HG03135 (cell line): Measurements from ENCODE around the gene KIF26B.
"Not testable (repeated sequence)": the region's sequence is repeated elsewhere in the genome, so short reads cannot be mapped to it uniquely, and the experiment has no call there.

Experiments
- ATAC-seq: cut with Tn5 transposase; IDR thresholded peaks from one replicate; pipeline ENCODE4 v1.9.1; 2021; ENCODE audit warnings: mild to moderate bottlenecking, moderate library complexity; ENCODE audit not compliant: unreplicated experiment

The KIF26B gene

DNA sequence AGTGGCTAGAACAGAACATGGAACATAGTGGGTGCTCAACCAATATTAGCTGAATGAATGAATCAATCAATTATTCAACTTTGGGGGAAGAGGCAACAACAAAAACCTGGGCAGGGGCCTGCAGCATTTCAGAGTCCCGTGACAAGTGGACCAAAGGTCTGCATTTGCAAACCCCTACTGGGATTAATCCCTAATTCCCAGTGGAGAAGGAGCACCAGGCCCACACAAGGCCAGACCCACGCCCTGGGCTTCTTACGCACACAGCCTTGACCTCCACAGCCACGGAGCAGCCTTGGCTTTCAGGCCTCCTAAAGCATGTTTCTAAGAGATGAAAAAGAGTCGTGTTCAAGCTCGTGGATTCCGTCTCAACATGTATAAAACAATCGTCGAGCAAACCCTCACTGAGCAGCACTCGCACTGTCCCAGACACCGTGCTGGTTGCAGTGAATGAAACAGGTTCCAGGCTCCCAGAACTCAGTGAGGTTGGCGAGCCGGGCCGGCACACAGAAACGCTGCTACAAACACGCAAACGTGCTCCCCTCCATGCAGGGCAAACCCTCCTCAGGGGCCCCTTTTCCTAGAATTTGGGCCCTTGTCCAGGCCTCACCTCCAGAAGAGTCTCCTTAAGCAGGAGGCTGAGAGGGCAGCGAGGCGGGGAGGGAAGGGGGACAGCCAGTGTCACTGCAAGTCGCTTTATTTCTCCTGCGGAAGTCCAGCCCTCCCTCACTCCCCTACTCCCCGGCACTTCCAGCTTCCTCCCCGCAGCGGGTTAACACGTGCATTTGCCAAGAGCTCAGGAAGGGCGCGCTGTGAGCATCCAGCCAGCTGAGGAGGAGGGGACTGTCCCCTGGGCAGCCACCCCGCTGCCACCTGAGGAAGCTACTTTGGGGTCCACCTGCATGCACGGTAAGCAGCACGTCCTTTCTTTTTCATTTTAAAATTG is 556.4 kb downstream of the KIF26B start:
- no peak for ATAC-seq

DNA sequence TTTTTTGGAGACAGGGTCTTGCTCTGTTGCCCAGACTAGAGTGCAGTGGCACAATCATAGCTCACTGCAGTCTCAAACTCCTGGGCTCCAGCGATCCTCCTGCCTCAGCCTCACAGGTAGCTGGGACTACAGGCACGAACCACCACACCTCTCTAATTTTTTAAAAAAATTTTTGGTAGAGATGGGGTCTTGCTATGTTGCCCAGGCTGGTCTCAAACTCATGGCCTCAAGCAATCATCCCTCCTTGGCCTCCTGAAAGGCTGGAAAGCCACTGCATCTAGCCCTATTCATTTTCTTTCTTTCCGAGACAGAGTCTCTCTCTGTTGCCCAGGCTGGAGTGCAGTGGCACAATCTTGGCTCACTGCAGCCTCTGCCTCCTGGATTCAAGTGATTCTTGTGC is 559.2 kb downstream of the KIF26B start:
- ATAC-seq = not testable (repeated sequence)

DNA sequence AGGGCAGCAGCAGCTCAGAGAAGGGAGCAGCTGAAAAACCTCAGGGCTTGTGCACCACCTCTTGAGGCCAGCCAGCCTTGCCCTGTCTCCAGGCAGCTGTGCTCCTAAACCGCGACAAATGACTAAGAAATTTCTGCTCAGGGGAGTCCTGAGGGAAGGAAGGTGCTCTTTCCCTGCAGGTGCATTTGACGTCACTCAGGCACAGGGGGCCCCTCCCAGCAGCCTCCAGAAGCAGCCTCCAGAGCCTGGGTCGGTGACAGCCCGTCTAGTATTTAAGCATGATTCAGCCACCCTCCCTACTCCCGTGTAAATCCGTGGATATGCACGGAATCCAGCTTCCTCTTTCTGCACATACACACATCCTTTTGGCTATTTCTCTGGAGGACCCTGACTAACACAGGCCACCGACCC is 560.5 kb downstream of the KIF26B start:
- no peak for ATAC-seq

DNA sequence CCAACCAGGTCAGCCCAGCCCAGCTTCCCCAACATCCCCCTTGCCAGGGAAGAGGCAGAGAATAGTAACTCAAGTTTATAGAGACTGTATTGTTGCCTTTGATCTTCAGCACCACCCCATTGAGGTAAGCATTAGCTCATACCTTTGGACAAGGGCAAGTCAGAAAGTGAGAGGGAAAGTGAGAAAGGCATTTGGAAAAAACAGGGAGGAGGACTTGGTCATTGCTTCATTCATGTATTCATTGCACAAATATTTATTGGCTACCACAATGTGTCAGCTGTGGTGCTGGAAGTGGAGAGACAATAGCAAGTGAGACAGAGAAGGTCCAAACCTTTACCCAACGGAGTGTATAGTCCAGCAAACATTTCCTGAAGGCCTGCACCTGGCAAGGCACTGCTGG is 561.2 kb downstream of the KIF26B start:
- ATAC-seq = no peak

DNA sequence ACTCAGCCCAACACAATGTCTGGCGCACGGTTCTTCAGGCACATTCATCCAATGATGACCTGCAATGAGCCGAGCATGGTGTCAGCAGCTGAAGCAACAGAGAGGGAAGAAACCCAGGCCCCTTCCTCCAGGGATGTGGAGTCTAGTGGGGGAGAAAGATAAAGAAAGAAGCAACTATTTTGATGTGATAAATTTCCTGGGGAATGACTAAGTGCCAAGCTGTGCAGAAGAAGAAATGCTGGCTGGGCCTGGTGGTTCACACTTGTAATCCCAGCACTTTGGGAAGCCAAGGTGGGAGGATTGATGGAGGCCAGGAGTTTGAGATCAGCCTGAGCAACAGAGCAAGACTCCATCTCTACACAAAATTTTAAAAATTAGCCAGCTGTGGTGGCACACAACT is 561.8 kb downstream of the KIF26B start:
- ATAC-seq = no peak

DNA sequence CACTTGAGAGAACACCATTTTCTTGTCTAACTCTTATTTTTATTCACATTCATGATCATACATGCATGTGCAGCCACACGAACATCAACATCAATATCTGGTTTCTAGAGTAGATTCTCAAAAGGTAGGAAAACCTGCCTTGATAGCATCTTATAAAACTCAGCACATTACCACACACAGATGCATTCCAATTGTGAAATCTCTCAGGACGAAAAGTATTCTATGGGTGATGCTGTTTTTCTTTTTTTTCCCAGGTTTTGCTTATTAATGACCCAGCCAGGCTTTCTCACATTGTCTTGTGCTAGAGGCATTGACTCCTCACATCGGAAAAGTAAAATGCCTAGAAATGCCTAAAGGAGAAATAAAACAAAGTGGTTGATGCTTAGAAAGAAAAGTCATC is 562.8 kb downstream of the KIF26B start:
- no peak for ATAC-seq

DNA sequence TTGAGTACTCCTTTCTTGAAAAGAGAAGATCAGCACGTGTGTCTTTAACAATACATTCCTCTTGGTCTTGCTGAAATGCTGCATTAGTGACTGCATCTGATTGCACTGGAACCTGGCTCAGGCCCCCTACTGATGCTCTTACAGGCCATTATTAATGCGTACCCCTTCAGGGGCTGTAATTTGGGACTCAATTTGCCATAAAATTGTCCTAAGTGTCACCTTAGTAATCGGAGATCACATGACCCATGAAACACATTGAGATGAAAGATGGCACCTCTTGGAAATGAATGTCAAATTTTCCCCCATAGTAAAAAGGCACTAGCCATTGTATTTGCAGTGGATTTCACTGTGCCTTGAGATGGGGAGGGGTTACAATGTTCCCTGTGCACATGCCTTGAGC is 563.3 kb downstream of the KIF26B start:
- ATAC-seq = no peak

DNA sequence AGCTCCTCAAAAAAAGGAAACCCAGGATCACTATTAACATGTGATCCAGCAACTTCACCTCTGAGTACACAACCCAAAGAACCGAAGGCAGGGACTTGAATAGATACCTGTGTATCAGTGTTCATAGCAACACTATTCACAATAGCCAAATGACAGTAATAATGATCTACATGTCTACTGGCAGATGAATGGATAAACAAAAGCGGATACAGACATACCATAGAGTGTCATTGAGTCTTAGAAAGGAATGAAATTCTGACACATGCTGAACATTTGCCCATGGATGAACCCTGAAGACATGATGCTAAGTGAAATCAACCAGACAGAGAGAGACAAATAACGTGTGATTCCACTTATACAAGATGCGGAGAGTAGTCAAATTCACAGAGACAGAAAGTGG is 564.2 kb downstream of the KIF26B start:
- no peak for ATAC-seq

DNA sequence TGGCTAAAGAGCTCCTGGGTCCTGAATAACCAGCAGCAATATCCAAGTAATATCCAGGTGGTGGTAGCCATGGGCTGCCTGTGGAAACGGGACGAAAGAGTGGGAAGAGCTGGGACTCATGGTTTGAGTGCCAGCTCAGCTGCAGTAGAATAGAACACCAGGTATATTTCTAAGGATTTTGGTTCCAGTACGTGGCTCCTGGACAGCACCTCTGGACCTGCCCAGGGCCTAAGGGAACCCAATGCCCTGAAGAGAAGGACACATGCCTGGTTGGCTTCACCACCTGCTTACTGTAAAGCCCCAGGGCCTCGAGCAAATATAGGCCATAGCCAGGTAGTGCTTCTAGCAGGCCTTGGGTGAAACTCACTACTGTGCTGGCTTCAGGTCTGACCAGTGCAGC is 566.7 kb downstream of the KIF26B start:
- ATAC-seq = no peak

DNA sequence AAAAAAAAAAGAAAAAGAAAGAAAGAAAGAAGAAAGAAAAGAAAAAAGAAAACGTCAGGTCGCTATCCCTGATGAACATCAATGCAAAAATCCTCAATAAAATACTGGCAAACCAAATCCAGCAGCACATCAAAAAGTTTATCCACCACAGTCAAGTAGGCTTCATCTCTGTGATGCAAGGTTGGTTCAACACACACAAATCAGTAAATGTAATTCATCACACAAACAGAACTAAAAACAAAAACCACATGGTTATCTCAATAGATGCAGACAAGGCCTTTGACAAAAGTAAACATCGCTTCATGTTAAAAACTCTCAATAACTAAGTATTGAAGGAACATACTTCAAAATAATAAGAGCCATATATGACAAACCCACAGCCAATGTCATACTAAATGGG is 573.2 kb downstream of the KIF26B start:
- not testable (repeated sequence) for ATAC-seq

DNA sequence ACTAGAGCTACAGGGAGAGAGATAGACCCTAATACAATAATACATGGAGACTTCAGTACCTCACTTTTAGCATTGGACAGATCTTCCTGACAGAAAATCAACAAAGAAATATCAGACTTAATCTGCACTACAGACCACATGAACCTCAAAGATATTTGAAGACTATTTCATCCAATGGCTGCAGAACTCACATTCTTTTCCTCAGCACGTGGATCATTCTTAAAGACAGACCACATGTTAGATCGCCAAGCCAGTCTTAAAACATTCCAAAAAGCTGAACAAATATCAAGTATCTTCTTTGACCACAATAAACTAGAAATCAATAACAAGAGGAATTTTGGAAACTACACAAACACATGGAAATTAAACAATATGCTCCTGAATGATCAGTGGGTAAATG is 576.0 kb downstream of the KIF26B start:
- no peak for ATAC-seq

DNA sequence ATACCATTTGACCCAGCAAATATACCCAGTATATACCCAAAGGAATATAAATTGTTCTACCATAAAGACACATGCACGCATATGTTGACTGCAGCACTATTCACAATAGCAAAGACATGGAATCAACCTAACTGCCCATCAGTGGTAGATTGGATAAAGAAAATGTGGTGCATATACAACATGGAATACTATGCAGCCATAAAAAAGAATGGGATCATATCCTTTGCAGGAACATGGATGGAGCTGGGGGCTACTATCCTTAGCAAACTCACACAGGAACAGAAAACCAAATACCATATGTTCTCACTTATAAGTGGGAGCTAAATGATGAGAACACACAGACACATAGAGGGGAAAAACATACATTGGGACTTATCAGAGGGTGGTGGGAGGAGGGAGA is 585.6 kb downstream of the KIF26B start:
- ATAC-seq = not testable (repeated sequence)

DNA sequence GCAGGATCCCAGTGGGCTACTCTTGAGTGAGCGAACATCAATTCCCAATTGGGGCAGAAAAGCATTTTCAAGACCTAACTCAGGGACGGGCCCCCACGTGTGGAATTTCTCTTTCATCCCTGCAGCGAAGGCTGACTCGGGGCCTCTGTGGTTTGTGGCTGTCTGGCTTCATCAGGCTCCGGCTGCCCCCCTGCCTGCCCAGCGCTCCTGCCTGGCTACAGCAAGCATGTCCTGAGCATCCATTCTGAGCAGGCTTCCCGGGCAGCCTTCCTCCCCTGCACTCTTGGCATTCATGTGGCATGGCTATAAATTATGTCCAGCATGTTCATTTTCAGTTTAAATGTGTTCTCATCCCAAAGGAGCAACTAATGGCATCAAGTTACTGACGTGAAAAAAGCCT is 588.1 kb downstream of the KIF26B start:
- no peak for ATAC-seq

DNA sequence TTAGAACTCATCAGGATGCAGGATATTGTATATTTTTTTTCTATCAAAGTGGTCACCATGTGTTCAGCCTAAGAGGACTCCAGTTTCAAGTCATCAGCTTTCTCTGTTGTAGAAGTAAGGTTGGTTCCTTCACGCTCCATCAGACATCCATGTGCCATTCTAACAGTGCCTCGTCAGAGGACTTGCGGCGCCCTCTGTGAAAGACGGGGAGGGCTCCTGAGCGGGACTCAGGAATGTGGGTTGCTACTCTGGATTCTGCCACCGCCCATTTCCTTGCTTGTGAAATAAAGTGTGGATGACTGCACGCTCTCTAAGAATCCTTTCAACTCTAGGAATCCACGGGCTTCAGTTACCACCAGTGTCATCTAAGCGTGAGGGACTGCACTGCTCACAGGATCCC is 593.5 kb downstream of the KIF26B start:
- no peak for ATAC-seq

DNA sequence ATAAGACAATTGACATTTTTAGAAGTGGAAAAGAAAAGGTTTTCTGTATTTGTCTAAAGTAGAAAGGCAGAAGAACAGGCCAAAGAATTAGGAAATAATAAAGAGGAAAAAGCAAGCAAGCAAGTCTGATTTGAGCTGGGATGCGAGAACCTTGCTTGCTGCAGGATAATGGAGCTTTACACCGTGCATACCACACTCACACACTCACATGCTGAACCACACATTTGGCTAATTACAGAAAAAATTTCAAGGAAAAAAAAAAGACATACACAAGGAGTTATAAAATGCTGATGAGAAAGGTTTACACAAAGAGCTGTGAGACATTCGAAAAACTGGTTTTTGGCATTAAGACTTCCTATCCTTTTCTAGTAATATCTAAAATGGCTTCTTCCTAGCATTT is 593.9 kb downstream of the KIF26B start:
- ATAC-seq = no peak

DNA sequence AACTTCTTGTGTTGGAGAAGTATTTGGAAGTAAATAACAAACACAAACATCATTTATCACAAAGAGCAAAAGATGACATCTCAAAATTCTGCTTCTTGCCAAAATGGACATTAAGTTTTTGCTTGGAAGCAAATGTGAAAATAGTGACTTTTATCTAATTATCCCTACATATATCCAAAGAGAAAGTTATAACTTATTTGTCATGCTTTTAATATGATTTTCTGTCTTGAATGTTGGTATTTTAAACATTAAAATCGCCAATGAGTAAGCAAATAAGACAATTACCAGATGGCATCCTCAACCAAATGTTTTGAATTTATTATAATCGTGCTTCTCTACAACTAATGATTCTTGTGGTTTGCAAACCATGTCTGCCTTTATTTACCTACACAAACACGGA is 594.3 kb downstream of the KIF26B start:
- no peak for ATAC-seq

DNA sequence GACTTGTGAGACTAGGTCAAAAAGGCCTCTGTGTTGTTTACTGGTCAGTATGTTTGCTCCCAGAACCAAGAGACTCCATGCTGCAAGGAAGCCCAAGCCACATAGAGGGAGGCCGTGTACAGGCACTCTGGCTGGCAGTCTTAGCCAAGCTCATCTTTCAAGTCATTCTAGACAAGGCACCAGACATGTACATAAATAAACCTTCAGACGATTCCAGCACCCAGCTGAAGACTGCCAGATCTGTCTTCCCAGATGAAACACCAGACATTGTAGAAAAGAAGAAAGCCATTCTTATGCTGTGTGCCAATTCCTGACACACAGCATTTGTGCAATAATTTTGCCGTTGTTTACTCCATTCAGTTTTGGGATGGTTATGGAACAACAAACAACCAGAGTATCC is 595.5 kb downstream of the KIF26B start:
- ATAC-seq = no peak

DNA sequence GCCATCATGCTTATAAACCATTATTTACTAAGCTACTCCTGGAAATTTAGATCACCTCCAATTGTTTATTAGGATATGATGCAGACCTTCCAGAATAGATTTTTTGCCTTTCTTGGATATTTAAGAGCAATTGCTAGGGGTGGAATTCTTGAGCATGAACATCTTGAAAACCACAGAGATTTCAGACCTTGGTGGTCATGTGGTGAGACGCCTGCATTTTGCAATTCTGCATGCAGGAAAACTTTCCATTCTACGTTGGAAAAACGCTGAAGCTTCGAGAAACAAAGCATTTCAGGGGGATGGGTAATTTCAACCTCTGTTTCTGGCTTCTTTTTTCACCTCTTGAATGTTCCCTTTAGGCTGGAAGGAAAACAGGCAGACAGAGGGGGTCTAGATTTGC is 596.3 kb downstream of the KIF26B start:
- ATAC-seq = no peak

DNA sequence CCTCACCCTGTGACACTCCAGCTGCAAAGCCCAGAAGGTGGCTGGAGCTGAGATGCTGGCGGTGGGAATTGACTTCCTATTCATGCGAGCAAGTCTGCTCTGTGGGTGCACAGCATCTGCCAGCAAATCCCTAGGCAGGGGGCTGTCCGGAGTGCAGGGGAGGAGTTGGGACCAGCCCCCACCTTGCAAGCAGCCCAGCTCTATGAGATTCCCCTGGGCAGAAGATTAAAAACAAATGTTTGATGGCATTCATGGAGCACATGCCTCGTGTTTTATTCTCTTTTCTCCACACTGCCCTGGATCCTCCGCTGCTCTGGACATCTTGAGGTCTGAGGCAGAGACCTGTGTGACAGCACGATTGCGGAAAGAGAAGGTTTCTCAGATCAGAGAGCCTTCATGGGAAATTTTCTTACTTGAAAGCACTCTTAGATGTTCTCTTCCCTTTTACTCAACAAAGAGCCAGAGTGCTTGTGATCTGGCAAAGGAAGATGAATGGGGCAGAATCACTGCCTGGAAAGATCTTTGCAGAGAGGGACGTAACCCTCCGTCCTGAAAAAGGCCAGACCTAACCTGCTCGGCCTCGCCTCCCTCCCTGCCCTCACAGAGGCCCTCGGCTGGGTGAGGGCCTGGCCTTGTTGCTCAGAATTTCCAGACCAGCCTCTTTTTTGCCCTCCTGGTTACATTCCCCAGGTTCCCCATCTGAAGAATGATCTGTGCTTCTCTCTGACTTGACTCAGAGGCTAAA is 597.1 kb downstream of the KIF26B start:
- no peak for ATAC-seq

DNA sequence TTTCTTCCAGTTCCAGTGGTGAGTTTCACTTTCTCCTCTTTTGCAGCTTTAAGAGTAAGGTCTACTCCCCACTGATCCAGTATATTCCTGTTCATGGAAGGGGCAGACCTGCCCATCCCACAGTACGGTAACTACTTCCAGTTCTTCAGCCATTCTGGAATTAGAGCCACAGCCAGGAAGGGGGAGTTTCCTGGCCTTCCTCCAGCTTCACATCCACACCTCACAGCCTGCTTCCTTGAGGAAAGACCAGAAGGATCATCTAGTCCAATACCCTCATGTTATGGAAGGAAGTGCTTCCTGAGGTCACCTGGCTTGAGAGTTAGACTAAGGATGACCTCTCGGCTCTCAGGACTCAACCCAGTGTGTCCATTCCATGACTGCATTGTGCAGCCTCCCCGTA is 597.8 kb downstream of the KIF26B start:
- no peak for ATAC-seq

DNA sequence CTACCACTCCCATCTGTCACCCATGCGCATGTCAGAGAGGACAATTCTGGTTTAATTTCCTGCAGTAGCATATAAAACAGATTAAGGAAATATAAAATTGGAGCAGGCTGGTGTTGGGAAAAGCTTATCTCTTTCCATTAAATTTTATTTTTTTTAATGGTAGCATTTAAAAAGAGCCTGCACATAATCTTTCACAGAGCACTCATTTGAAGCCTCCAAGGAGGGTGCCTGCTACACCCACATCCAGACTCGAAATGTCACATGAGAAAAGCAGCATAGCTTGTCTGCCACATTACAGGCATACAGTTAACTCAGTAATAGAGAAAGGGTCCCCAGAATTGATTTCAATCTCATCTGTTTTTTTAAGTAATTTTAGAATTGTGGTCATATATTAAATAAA is 599.0 kb downstream of the KIF26B start:
- ATAC-seq = no peak

DNA sequence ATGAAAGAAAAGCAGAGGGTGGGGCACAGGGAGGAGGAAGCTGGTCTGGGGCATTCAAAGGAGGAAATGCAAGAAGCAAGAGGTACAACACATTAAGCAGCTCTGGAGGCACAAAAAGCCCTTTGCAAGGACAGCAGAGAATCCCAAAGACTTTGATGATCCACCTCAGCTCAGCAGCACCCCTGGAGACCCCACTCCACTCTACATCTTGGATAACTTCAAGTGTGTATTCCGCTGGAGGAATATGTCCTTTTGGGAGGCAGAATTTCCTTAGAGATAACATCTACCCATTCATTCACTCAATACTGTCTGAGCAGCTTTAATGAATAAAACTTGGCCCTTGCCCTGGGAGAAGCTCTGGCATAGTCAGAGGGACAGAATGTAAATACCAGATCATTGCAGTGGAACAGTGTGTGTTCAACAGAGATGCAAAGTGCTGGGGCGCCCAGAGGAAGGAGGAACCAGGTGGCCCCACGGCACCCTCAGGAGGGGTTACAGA is 599.7 kb downstream of the KIF26B start:
- no peak for ATAC-seq
